KBM-7 (cell line): ENCODE measurements around the gene TAS2R38.
"Not testable (repeated sequence)": the region's sequence is repeated elsewhere in the genome, so short reads cannot be mapped to it uniquely, and the experiment has no call there.

Source experiments
- DNase-seq: peaks from one replicate; pipeline ENCODE4 v3.0.0-alpha.2; 2015
- in situ Hi-C: fragments of 300-500 bp; cut with MboI; formaldehyde crosslinking; loops from 2 replicates; pipeline ENCODE4 v1.14.3; 2020; ENCODE audit warnings: low sequenced_read_pairs, low pct_unique_long_range_greater_than_20kb, mixed read lengths

The TAS2R38 gene

DNA sequence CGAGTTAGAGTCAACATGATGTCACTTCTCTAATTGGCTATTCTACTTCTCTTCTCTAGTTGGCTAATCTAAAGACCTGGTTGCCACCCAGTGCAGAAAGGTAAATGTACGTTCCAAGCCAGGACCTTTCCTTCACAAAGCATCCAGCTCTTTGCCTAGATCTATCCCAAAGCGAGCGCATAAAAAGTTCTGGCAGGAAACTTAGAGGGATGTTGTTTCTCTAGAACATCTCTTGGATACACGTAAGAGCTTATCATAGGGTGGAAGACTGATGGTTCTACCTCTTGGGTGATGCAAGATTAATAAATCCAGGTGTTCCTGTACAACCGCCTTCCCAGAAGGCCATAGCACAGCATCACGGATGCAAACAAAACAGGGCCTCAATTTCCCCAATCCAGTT lies at the start of gene TAS2R38:
TAS2R38 (minus strand) TSS at position 101 of the 400 bp plus-strand sequence; CDS start at position 17, 84 bp downstream.
- in situ Hi-C loops = no loop called here
- no peak for DNase-seq

DNA sequence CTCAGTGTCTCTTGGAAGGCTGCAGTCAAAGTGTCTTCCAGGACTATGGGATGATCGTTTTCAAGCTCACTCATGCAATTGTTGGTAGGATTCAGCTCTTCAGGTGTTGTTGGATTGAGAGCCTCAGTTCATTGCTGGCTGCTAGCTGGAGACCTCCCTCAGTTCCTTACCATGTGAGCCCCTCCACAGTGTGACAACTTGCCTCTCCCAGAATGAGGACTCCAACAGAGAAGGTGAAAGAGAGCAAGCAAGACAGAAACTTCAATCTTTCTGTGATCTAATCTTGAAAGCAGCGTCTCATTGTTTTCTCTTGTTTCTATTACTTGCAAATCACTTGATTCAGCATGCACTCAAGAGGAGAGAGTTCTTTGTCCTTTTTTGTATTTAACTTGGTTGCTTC lies 44.6 kb upstream of the TAS2R38 start:
- in situ Hi-C loops = no loop called here
- no peak for DNase-seq

DNA sequence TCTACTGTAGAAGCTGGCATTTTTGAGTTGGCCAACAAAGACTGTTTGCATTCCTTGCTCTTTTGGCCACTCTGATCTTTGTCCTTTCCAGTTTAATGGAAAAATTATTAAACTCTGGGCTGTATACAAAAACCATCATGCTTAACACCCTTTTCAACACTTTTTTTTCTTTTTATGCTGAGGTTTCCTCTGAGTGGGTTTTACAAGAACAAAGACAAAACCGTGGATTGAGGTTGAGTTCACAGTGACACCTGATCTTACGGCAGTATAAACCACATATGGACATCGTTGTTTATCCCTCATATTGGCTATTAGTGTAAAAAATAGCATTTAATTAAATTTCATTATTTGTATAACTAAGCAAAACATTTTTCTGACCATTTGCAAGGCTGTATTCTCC lies 43.9 kb upstream of the TAS2R38 start:
- no peak for DNase-seq
- in situ Hi-C loops = no loop called here

DNA sequence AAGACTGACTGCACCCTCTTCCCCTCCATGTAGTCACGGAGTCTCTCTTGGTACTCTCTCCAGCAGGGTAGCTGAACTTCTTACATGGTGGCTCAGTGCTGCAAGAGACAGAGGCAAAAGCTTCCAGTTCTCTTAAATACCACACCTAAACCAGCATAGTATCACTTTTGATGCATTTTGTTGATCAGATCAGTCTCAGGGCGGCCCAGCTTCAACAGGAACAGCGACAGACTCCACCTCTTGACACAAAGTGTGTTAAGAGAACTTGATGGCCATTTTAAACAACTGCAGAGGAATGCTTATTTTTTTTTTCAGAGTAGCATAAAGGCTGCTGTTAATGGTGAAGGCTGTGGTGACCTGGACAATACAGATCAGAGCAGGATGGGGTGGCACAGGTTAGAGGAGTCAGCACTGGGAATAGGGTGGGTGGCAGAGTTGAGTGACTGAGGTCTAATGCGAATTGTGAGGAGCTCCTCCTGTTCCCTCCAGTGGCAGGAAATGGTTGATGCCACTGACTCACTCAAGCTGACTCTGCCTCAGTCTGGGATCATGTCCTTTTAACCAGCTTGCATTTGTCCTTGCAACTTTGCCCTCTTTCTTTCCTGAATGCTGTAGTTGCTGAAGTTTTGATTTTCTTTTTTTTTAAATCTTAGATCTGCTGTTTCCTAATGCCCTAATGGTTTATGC lies 39.4 kb upstream of the TAS2R38 start:
- DNase-seq = no peak
- in situ Hi-C loops = no loop called here

DNA sequence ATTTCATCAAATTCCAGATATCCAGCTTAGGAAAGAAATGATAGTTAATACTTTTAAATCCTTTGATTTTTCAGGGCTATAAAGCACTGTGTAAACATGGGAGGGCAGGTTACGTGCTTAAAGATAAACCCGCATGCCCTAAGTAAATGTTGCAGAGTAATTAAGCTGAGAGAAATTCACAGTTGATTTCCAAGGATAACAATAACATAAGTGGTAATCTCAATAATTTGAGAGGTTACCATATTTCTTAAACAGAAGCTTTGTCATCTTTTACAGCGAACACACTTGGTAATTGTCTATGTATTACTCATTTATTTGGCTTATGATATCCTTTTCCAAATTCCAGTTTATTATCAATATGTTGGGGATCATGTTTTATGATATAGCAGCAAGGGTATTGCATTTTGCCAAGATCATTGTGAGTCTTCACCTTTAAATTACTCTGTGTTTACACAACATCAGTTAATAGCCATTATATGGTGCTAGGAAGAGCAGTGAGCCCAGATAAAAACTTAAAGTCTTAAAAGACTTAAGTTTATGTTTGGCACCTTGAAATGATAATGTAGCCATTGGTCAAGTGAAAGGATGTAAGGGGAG lies 37.5 kb upstream of the TAS2R38 start:
- in situ Hi-C loops = no loop called here
- DNase-seq = no peak

DNA sequence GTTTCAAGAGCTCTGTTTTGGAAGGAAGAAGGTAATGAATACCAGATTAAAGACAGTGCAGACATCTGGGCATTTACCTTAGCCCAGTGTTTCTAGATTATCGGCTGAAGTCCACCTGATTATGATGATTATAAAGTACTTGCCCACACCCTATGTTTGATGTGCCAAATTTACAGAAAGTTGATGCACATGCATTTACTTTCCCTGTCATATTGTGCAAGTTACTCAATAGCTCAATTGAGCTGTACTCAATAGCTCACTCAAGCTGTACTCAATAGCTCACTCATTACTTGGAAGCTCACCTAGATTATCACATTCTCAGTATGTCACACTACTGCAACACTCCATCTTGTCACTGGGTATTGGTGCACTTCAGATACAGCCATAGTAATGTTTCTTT lies 35.6 kb upstream of the TAS2R38 start:
- in situ Hi-C loops = no loop called here

DNA sequence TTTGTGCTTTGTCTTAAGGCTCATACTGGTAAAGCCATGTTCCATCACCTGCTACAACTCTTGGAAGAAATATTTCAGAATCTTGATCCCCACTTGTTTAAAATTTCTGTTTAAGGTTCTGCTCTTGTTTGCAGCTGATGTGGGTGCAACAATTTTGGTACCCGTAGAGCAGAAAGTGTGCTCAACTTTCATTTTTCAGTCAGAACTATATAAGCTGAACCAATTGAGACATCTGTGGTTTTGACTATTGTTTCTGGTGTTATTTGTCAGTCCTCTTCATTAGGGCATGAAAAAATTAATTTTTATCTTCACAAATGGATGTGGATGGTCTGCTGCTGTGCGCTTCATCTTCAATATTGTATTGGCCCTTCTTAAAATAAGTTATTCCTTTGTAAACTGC lies 33.0 kb upstream of the TAS2R38 start:
- in situ Hi-C loops = no loop called here
- no peak for DNase-seq

More for the DNA sequence above, 35.6 kb upstream of the TAS2R38 start:
- DNase-seq = no peak

DNA sequence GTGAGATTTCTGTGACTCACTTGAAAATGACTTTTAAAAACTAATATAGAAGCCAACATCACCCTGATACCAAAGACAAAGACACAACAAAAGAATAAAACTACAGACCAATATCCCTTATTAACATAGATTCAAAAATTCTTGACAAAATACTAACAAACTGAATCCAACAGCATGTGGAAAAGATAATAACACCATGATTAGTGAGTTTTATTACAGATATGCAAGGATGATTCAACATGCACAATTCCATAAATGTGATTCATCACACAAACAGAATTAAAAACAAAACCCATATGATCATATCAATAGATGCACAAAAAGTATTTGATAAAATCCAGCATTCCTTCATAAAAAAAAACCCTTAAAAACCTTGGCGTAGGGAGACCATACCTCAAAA lies 28.6 kb upstream of the TAS2R38 start:
- in situ Hi-C loops = no loop called here
- no peak for DNase-seq

DNA sequence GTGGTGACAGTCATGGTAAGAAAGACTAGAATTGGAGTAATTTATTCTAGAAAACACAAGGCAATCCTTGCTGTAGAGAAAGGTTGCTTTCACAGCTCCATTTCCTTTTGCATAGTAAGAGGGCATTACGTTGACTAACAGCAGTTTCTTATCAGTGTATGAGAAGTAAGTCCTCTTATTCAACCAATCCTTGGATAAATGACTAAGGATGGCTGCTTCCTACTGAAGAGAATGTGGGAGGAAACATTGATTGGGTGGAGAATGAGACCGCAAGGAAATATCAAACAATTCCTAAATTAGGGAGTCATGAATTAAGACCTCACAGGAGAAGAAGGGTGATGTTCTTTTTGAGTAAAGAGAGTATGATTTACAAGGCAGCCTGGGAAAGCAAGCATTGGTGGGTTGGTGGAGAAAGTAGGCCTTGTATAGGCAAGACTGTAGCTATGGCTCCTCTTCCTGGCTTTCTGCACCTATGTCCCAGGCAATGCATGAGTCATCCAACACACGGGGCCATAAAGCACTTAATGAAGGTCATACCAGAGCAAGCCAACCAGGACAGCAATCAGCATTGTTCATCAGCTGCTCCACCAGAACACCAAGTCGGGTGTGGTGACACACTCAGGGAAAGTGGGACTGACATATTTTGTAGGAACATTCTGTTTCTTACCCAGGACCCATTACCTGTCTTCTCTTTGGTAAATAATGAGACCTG lies 27.7 kb upstream of the TAS2R38 start:
- in situ Hi-C loops = no loop called here

DNA sequence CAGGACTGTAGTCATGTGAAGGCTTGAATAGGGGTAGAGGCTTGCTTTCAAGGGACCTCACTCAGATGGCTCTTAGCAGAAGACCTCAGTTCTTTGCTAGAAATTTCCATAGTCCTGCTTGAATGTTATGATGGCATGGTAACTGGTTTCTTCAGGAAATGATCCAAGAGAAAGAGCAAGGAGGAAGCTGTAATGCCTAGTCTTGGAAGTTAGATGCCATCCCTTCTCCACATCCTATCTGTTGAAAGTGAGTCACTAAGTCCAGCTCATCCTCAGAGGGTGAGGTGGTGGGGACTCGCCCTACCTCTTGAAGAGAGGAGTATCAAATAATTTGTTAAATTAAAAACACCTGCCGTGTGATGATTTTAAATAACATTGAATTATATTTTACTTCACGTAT lies 26.7 kb upstream of the TAS2R38 start:
- DNase-seq = no peak
- in situ Hi-C loops = no loop called here

More for the DNA sequence above, 27.7 kb upstream of the TAS2R38 start:
- DNase-seq = no peak

DNA sequence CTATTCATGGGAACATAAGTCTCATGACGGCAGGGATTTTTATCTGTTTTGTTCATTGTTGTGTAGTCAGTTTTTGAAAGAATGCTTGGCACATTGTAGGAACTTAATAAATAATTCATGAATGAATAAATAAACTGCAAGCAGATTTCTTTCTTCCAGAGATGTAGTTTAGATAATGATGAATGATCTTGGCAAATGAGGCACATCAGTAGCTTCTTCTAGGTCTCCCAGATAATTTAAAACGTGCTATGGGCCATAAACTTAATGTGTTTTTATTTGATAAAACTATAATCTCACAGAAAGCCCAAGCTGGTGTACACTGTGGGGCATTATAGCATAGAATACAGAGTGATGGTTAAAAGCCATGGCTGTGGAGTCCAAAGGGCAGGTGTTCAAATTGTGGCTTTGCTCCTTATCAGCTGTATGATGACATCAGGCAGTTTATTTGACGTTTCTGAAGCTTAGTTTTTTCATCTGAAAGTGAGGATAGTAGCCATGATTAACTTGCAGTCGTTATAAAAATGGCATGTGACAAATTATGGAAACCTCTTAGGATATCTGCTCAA lies 25.6 kb upstream of the TAS2R38 start:
- in situ Hi-C loops = no loop called here
- DNase-seq = no peak

DNA sequence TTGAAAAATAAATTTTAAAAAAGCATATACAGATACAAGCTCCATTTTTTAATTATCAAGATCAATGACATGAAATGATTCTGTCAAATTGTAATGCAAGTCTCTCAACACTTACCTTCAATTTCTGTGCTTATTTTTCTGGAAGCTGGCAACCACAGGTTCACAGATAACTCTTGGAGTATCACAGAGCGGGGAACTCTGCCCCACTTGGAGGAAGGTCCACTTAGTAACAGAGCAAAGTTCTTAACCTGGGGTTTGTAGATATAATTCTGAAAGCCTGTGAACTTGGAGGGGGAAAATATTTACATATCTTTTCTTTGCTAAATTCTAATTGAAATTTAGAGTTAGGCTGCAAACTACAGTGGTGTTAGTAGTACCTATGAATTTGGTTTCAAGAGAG lies 19.8 kb upstream of the TAS2R38 start:
- DNase-seq = no peak
- in situ Hi-C loops = no loop called here

DNA sequence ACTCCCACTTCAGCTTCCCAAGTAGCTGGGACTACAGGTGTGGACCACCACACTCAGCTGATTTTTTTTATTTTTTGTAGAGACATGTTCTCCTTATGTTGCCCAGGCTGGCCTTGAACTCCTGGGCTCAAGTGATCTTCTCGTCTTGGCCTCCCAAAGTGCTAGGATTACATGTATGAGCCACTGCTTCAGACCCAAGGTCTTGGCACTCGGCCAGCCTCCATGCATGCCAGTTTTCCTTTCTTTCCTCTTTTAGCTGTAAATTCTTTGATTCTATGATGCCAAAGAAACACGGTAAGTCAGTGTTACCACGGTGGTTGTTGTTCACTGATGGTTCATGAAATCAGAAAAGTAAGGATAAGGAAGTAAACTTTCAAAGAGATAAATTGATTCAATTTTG lies 19.1 kb upstream of the TAS2R38 start:
- in situ Hi-C loops = no loop called here
- DNase-seq = no peak

DNA sequence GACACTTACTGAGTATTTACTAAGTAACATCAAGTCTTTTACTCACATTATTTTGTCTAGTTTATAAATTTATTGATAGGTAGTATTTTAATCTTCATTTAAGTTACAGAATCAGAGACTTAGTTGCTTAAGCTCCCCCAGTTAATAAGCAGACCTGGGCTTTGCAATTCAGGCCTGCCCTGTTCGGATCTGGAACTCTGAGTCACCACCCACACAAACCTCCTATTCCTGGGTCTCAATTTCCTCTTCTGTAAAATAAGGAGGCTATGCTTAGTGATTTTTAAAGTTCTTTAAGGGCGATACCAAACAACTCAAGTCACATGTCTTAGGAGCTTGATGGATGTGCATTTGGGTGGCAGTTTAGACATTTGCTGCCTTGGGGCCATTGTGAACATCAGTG lies 18.6 kb upstream of the TAS2R38 start:
- DNase-seq = no peak
- in situ Hi-C loops = no loop called here

DNA sequence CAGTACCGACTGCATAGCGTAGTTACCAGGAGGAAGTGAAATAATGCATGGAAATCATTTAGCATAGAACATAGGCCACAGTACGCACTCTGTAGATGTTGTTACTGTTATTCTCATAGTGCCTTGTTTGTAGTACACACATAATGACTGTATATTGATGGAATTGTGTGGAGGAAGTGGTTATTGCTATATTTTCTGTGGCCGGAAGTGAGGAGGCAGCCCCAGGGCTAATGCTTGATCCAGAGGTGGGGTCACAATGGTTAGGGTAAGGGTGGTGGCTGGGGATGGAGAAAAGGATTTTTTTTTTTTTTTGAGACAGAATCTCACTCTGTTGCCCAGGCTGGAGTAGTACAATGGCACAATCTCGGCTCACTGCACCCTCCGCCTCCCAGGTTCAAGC lies 17.6 kb upstream of the TAS2R38 start:
- DNase-seq = no peak
- in situ Hi-C loops = no loop called here

DNA sequence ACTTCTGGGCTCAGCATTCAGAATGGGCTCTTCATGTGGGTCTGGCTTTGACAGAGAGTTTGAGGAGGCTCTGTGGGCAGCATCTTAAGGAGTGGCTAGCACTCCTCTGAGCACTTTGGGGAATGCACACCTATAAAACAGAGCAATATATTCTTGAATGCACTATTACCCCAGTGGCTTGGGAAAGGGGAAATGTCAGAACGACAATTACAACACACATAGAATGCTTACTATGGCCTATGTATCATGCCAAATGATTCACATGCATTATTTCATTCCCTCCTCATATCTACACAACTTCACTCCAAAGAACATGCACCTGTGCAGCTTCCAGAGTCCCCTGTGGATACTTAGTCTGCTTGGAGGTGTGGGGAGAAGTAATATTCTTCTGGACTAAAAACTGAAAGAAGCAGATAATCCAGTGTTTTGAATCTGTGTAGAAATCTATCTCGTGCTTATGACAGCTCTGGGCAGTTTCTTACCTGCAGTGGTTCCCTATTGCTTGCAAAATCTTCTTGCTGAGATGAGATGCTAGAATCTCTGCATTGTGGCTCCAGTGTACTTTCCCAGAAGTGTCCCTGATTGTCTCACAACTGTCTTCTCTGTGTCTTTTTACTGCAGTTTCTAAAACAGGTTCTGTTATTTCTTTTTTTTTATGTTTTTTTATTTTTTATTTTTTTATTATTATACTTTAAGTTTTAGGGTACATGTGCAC lies 16.6 kb upstream of the TAS2R38 start:
- no peak for DNase-seq
- in situ Hi-C loops = no loop called here

DNA sequence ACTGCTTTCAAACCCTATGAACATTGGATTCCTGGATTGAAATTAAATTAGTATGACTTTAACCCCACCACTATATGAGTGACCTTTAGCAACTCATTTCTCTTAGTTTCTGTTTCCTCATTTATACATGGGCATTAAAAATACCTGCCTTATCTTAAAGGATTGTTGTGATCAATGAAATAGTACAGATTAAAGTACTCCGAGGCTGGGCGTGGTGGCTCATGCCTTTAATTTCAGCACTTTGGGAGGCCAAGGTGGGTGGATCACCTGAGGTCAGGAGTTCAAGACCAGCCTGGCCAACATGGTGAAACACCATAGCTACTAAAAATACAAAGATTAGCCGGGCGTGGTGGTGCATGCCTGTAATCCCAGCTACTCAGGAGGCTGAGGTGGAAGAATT lies 14.2 kb upstream of the TAS2R38 start:
- DNase-seq, in situ Hi-C loops: not testable (repeated sequence)

DNA sequence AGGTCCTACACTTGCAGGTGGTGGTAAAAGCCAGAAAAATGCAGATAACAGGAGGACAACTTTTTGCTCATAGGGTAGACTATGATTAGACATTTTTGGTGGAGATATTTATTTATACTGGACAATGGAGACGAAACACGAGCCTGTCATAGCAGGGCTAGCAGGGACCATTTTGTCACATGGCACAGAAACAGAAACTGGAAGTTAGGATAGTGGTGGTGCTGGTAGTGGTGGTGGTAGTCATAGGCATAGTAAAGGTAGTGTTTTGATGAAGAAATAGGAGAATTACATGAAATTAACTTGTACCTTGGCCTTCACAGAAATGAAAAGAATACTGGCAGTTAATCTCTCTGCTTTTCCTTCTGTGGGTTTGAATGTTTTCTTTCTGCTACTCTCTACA lies 13.3 kb upstream of the TAS2R38 start:
- in situ Hi-C loops = no loop called here
- no peak for DNase-seq

DNA sequence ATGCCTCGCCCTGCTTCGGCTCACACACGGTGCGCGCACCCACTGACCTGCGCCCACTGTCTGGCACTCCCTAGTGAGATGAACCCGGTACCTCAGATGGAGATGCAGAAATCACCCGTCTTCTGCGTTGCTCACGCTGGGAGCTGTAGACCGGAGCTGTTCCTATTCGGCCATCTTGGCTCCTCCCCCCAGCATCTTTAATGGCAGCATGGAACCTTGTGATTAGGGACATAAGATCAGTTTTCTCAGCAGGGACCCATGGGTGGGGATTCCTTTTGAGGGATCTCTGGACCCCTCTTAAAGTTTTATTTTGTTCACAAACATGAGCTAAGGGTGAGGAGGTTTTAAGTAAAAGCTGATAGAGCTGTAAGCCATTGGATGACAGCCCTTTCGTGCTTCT lies 12.4 kb upstream of the TAS2R38 start:
- DNase-seq, in situ Hi-C loops: not testable (repeated sequence)

DNA sequence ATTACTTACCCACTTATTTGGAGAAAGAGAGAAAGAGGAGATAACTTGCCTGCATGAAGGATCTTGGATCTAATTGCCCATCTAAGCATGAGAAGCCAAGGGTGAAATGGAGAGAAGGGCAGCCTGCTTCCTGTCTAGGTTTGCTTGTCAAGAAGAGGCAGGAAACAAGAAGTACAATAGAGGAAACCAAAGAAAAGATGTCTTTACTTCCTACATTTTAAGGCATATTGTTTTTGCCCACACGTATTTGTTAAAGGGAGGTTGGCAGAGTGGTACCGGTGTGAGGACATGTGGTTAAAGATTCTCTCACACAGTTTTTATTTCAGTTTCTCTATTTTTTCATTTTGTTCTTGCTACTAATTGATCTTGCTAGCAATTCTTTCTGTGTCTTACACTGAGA lies 6.0 kb upstream of the TAS2R38 start:
- in situ Hi-C loops = no loop called here

More for the DNA sequence above, 6.0 kb upstream of the TAS2R38 start:
- DNase-seq = peak; percentile 28
